PFSK-1 (cell line): Measurements from ENCODE around the gene HOXA9.

Experiments used
- POLR2AphosphoS5 ChIP-seq: IDR thresholded peaks from 2 replicates; pipeline ENCODE4 v1.6.1; 2012; ENCODE audit warnings: low read depth, mild to moderate bottlenecking, control low read depth, low read length, moderate library complexity
- REST ChIP-seq, 2 experiments: IDR thresholded peaks; 2 replicates each; pipeline versions ENCODE4 v1.6.1 to v1.8.0; 2011 to 2012; ENCODE audit warnings: low read depth in 2 of 2, low read length in 2 of 2, control low read depth in 1 of 2, inconsistent platforms in 1 of 2, mild to moderate bottlenecking in 1 of 2, moderate library complexity in 1 of 2; ENCODE audit not compliant: insufficient read depth in 1 of 2
- SIN3A ChIP-seq: IDR thresholded peaks from 2 replicates; pipeline ENCODE4 v1.6.1; 2012; ENCODE audit warnings: mild to moderate bottlenecking, low read length, moderate library complexity, borderline replicate concordance; ENCODE audit not compliant: insufficient read depth
- TAF1 ChIP-seq: IDR thresholded peaks from 2 replicates; pipeline ENCODE4 v1.6.1; 2012; ENCODE audit warnings: low read length, control low read depth, borderline replicate concordance; ENCODE audit not compliant: insufficient read depth

DNA sequence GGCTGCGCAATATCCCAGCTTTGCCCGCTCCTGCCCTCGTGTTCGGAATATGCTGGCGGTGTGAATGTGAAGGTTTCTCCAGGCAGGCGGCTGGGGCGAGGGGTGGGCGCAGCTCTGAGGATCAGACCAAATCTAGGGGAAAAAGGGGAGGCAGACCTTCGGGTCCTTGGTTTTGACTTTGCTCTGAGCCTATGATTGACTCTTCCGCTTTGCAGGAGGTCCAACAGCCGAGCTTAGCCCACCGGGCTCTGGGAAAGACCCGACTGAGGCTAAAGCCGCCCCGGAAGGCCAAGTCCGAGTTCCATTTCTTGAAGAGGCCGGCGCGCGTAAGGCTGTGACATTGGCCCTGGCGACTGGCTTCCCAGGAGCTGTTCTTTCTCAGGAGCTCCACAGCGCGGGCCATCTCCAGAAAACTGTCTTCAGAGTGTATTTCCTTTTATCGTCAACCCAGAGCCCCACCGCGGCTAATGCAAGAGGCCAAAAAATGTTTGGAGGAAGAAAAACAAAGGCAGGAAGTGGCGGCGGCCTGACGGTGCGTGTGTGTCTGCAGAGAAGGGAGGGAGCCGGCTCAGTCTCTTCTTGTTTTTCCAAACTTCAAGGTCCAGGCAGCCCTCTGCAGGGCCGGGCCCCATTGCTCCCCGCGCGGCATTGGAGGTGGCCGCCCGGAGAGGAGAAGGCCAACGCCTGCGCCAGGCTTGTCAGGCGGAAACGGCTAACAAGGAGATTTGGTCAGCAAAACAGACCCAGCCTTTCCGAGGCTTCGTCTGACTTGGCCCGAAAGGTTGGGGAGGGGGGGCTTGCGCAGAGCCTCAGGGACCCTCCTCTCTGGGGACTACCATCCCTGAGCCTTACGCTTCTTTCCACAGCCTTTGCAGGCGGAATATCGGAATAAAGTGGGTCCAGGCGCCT, 23.3 kb upstream of the HOXA9 start:
- no peak for TF ChIP-seq SIN3A
- no peak for TF ChIP-seq POLR2AphosphoS5
- TF ChIP-seq TAF1, result no peak
- TF ChIP-seq REST (IDR thresholded peaks at IDR 0.05; ENCODE audit: insufficient read depth in 1 of 2, low read depth in 2 of 2, low read length in 2 of 2), result no peak
